AG04449 (cell line): Measurements from ENCODE around the gene CLCNKB.
A peak's percentile ranks its signal among the peaks of the same experiment; 100 is the strongest.

ENCODE experiments used
- CTCF ChIA-PET: fragments of 350-600 bp; formaldehyde crosslinking; extraction: SDS; loops from one replicate; lab custom pipeline; 2021; ENCODE audit warnings: antibody characterized with exemption; lab: Yijun Ruan, JAX
- POLR2A ChIA-PET: fragments of 400-600, 350-600 bp; formaldehyde crosslinking; extraction: SDS; loops from one replicate; lab custom pipeline; 2020; ENCODE audit warnings: antibody characterized with exemption, inconsistent platforms; lab: Yijun Ruan, JAX
- DNase-seq: peaks from one replicate; pipeline ENCODE4 v3.0.0-alpha.2; 2010; ENCODE audit warnings: low read depth, low spot score
- H3K4me3 ChIP-seq: 2 replicates; pipeline ENCODE4 v1.5.1; 2011; ENCODE audit warnings: low read depth, mild to moderate bottlenecking, control low read depth, low read length
- CTCF ChIP-seq: IDR thresholded peaks from one replicate; pipeline ENCODE4 v1.5.1; 2011; ENCODE audit warnings: mild to moderate bottlenecking, moderate library complexity, low read length, control low read depth, inconsistent platforms; ENCODE audit not compliant: insufficient read depth; ENCODE audit errors: missing control alignments

The CLCNKB gene

GRCh38 chr1:16070640-16071355 lies 27.2 kb downstream of the CLCNKB start:
- ChIA-PET POLR2A (no interaction called here), CTCF (interaction anchor here (1.6 to 22.9 kb wide), 5 partner anchors 8 to 116 kb away, joined by 6 to 1006 read pairs (median 140); partner anchors contain the start of genes FAM131C and SRARP)
- no peak for TF ChIP-seq CTCF
- no peak for DNase-seq
- no peak overlapping the region for H3K4me3 ChIP-seq

GRCh38 chr1:16071614-16072013 lies 28.0 kb downstream of the CLCNKB start:
- POLR2A ChIA-PET = no interaction called here
- DNase-seq = no peak

GRCh38 chr1:16072095-16072494 lies 28.5 kb downstream of the CLCNKB start:
- DNase-seq = no peak
- POLR2A ChIA-PET = no interaction called here
- H3K4me3 ChIP-seq = no peak overlapping the region
- CTCF ChIA-PET = interaction anchor here (1.1 to 22.9 kb wide), 11 partner anchors 7 to 280 kb away, joined by 3 to 1006 read pairs (median 8); partner anchors contain the start of genes CPLANE2, FAM131C and SRARP
- TF ChIP-seq CTCF = no peak

More at GRCh38 chr1:16071614-16072013, 28.0 kb downstream of the CLCNKB start:
- TF ChIP-seq CTCF = no peak
- CTCF ChIA-PET = interaction anchor here (1.2 to 22.9 kb wide), 6 partner anchors 7 to 169 kb away, joined by 4 to 1006 read pairs (median 140); partner anchors contain the start of genes CPLANE2, FAM131C and SRARP
- no peak overlapping the region for H3K4me3 ChIP-seq

- TF ChIP-seq CTCF = peak; percentile 53
- CTCF ChIA-PET = interaction anchor here (0.6 to 22.9 kb wide), 33 partner anchors 4 to 292 kb away, joined by 3 to 1006 read pairs (median 4); partner anchors contain the start of genes CPLANE2, FAM131C, FBXO42 and HSPB7
- POLR2A ChIA-PET = no interaction called here
- H3K4me3 ChIP-seq = peak overlapping the region; percentile 52
- no peak for DNase-seq
Measured at GRCh38 chr1:16072616-16073484, 29.3 kb downstream of the CLCNKB start.

GRCh38 chr1:16073490-16074119 lies 30.0 kb downstream of the CLCNKB start, which contains the start of gene FAM131C:
Gene FAM131C, minus strand, starts transcription at chr1:16073651. Its CDS starts 209 bp downstream, at chr1:16073442.
- POLR2A ChIA-PET = no interaction called here
- DNase-seq = no peak
- peak within 1 kb of the TSS; percentile 52 for H3K4me3 ChIP-seq
- CTCF ChIA-PET = interaction anchor here (0.6 to 22.9 kb wide), 33 partner anchors 5 to 367 kb away, joined by 3 to 1006 read pairs (median 4); partner anchors contain the start of genes CPLANE2, FAM131C, HSPB7 and NECAP2
- TF ChIP-seq CTCF = peak; percentile 27
